PC-9 (cell line): Measurements from ENCODE around the gene PRTG.

Source experiments
- CTCF ChIP-seq: fragments of 200-600 bp; sonication (generic); conservative IDR thresholded peaks from 2 replicates; pipeline ENCODE4 v1.6.1; 2017; ENCODE audit warnings: mixed run types, antibody characterized with exemption, mild to moderate bottlenecking, moderate library complexity
- EZH2 ChIP-seq: fragments of 200-600 bp; sonication (generic); IDR thresholded peaks from 2 replicates; pipeline ENCODE4 v1.8.0; 2017; ENCODE audit warnings: antibody characterized with exemption, low read depth

- TF ChIP-seq CTCF (no peak), EZH2 (no peak)
Measured at GRCh38 chr15:55714064-55714463, 28.9 kb downstream of the PRTG start.
